Uterus (tissue), 2 donors: ENCODE data around the gene DLX6.

Experiments used
- POLR2A ChIP-seq, 2 donors: fragments of 450-650 bp; IDR thresholded peaks; one replicate each; pipeline ENCODE4 v1.6.1; 2016; ENCODE audit warnings: antibody characterized with exemption in 2 of 2, mild to moderate bottlenecking in 1 of 2, moderate library complexity in 1 of 2
- TF ChIP-seq, protein P1 (sequence below), 4 experiments: fragments of 200-600 bp in 2 of 4; fragments of 450-650 bp in 2 of 4; sonication (generic) in 2 of 4; IDR thresholded peaks; one replicate each; pipeline ENCODE4 v1.5.1; 2016 to 2019; ENCODE audit warnings: antibody characterized with exemption in 4 of 4, mild to moderate bottlenecking in 2 of 4, moderate library complexity in 1 of 4

DNA sequence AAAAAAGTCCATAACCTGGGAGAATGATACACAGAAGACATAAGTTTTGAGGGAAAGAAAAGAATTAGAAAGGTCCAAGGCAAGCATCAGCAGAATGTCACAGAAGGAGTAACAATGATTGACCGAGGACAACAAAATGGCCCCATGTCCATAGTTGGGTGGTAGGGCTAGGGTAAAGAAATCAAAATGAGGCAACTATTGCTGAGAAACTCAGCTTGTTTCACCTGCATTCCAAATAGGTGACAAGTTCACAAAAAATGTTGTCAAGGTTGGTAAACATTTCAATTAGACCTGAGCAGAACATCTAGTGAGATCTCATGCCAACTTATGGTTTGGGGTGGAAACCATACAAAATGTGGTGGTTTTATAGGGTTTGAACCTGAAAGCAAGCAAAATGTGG lies 22.8 kb upstream of the DLX6 start:
- TF ChIP-seq, protein P1, sequence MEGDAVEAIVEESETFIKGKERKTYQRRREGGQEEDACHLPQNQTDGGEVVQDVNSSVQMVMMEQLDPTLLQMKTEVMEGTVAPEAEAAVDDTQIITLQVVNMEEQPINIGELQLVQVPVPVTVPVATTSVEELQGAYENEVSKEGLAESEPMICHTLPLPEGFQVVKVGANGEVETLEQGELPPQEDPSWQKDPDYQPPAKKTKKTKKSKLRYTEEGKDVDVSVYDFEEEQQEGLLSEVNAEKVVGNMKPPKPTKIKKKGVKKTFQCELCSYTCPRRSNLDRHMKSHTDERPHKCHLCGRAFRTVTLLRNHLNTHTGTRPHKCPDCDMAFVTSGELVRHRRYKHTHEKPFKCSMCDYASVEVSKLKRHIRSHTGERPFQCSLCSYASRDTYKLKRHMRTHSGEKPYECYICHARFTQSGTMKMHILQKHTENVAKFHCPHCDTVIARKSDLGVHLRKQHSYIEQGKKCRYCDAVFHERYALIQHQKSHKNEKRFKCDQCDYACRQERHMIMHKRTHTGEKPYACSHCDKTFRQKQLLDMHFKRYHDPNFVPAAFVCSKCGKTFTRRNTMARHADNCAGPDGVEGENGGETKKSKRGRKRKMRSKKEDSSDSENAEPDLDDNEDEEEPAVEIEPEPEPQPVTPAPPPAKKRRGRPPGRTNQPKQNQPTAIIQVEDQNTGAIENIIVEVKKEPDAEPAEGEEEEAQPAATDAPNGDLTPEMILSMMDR (IDR thresholded peaks at IDR 0.05) = no peak
- TF ChIP-seq POLR2A (IDR thresholded peaks at IDR 0.05) = no peak
